Stimulated activated naive CD8-positive, alpha-beta T cell treated with anti-CD3 and anti-CD28 coated beads, Interleukin-15, Interleukin-2, amounts not matched to agents 100 U/mL and 50 U/mL, for 24 hours (primary cell): ENCODE measurements around the gene ABCF2.
A peak's percentile ranks its signal among the peaks of the same experiment; 100 is the strongest.

Experiments used
- ATAC-seq: fragments of 150-1000 bp; cut with Tn5 transposase; one replicate; pipeline ENCODE4 v1.10.0; 2021
- DNase-seq: peaks from one replicate; pipeline ENCODE4 v3.0.0; 2021

ABCF2 gene

GRCh38 chr7:151173386-151174245, 53.4 kb downstream of the ABCF2 start:
- ATAC-seq = no peak
- no peak for DNase-seq

- peak; percentile 87 for DNase-seq
- ATAC-seq = peak; percentile 77
Measured at GRCh38 chr7:151172273-151173141, 54.5 kb downstream of the ABCF2 start.

- ATAC-seq = no peak
Measured at GRCh38 chr7:151168787-151169162, 58.2 kb downstream of the ABCF2 start.

GRCh38 chr7:151168003-151168786, 58.8 kb downstream of the ABCF2 start:
- DNase-seq (peak; percentile 78), ATAC-seq (peak; percentile 82)

More at GRCh38 chr7:151168787-151169162, 58.2 kb downstream of the ABCF2 start:
- DNase-seq = no peak

- ATAC-seq (no peak), DNase-seq (peak; percentile 21)
Measured at GRCh38 chr7:151167197-151167961, 59.6 kb downstream of the ABCF2 start, which contains the start of gene GBX1. Gene GBX1 (minus strand): TSS chr7:151167694. CDS start chr7:151167548, 146 bp downstream.

GRCh38 chr7:151166629-151167196, 60.3 kb downstream of the ABCF2 start:
- no peak for DNase-seq
- ATAC-seq = no peak
